Endodermal cell (in vitro differentiated cells): ENCODE data around the gene ERAL1. TPM values are rescaled to one million over a fixed set of nuclear protein-coding genes. Genes with fewer than 3 reads are reported as not detected.

Experiments used
- DNase-seq: peaks from one replicate; pipeline ENCODE4 v3.0.0-alpha.2; 2017
- H3K27ac ChIP-seq: 2 replicates; pipeline ENCODE4 v1.5.1; 2013; ENCODE audit warnings: mild to moderate bottlenecking, low read depth, low read length, moderate library complexity
- H3K27me3 ChIP-seq: 2 replicates; pipeline ENCODE4 v1.6.1; 2013; ENCODE audit warnings: mild to moderate bottlenecking, low read length, moderate library complexity; ENCODE audit not compliant: insufficient read depth, control insufficient read depth, poor library complexity, severe bottlenecking
- H3K36me3 ChIP-seq: 2 replicates; pipeline ENCODE4 v1.7.0; 2013; ENCODE audit warnings: mild to moderate bottlenecking, low read length, moderate library complexity; ENCODE audit not compliant: control insufficient read depth, insufficient read depth
- H3K4me1 ChIP-seq: one replicate; pipeline ENCODE4 v1.7.0; 2013; ENCODE audit warnings: low read length; ENCODE audit not compliant: control insufficient read depth, insufficient read depth
- H3K4me3 ChIP-seq: 2 replicates; pipeline ENCODE4 v1.5.1; 2013; ENCODE audit warnings: mild to moderate bottlenecking, low read length, moderate library complexity
- H3K9ac ChIP-seq: 2 replicates; pipeline ENCODE4 v1.6.1; 2013; ENCODE audit warnings: mild to moderate bottlenecking, low read length, moderate library complexity; ENCODE audit not compliant: poor library complexity, severe bottlenecking; ENCODE audit errors: extremely low read depth
- H3K9me3 ChIP-seq: 2 replicates; pipeline ENCODE4 v1.6.1; 2013; ENCODE audit warnings: mild to moderate bottlenecking, low read length, moderate library complexity; ENCODE audit not compliant: control insufficient read depth
- H3K27ac Mint-ChIP-seq: 2 replicates; pipeline ENCODE4 v1.8.0; 2020; ENCODE audit warnings: mixed read lengths
- H3K27me3 Mint-ChIP-seq: 2 replicates; pipeline ENCODE4 v1.8.0; 2021; ENCODE audit warnings: mild to moderate bottlenecking, mixed read lengths; ENCODE audit not compliant: insufficient read depth
- H3K36me3 Mint-ChIP-seq: 2 replicates; pipeline ENCODE4 v1.8.0; 2020; ENCODE audit warnings: low read depth, mixed read lengths
- H3K4me1 Mint-ChIP-seq: 2 replicates; pipeline ENCODE4 v1.8.0; 2020; ENCODE audit warnings: mixed read lengths
- H3K4me3 Mint-ChIP-seq: 2 replicates; pipeline ENCODE4 v1.8.0; 2020; ENCODE audit warnings: mild to moderate bottlenecking, moderate library complexity, mixed read lengths
- H3K9me3 Mint-ChIP-seq: 2 replicates; pipeline ENCODE4 v1.8.0; 2020; ENCODE audit warnings: mild to moderate bottlenecking, mixed read lengths
- CTCF ChIP-seq: fragments of 200-600 bp; sonication (generic); conservative IDR thresholded peaks from 2 replicates; pipeline ENCODE4 v1.5.0; 2021; ENCODE audit warnings: antibody characterized with exemption, mild to moderate bottlenecking
- WGBS, 2 experiments: methylation state at CpG; one replicate each; pipeline versions ENCODE4 v1.1.5 to v1.1.7; 2013; ENCODE audit warnings: missing lambda C conversion rate in 2 of 2, mixed read lengths in 1 of 2; ENCODE audit not compliant: insufficient coverage in 1 of 2, insufficient read length in 1 of 2; 5-methylcytosine and 5-hydroxymethylcytosine counted together
- total RNA-seq, 2 donors: library from RNA; stranded (reverse); fragmentation: NEBNext Ultra II Directional in 1 of 2; extraction: Animal tissue kit (Norgen Biotek cat#: 25700) in 1 of 2; gene quantifications; 2 replicates in 1 of 2; 3 replicates in 1 of 2; pipeline ENCODE4 v1.2.1, GENCODE V29; 2021

ERAL1 gene
- total RNA-seq, 2 donors from 2014 or later, result 54.2 to 60.9 TPM

- no peaks in the 10 kb centered on the region for H3K27me3 ChIP-seq
- peak overlapping the region; percentile 98 for H3K4me3 ChIP-seq
- peaks cover 6% of the 10 kb centered on the region for H3K36me3 Mint-ChIP-seq
- peak overlapping the region; percentile 90 for H3K27ac Mint-ChIP-seq
- H3K9ac ChIP-seq, result peak overlapping the region; percentile 79
- H3K4me3 Mint-ChIP-seq, result peak overlapping the region; percentile 84
- DNase-seq, result peak; percentile 71
- no peaks in the 10 kb centered on the region for H3K9me3 Mint-ChIP-seq
- 3 to 4% methylated on average over 3 to 6 of the region's 6 CpGs for WGBS, 2 experiments
- peaks cover 32% of the 10 kb centered on the region for H3K4me1 Mint-ChIP-seq
- peak overlapping the region; percentile 98 for H3K27ac ChIP-seq
- no peaks in the 10 kb centered on the region for H3K36me3 ChIP-seq
- H3K27me3 Mint-ChIP-seq, result no peaks in the 10 kb centered on the region
- peaks cover 4% of the 10 kb centered on the region for H3K4me1 ChIP-seq
- no peaks in the 10 kb centered on the region for H3K9me3 ChIP-seq
- TF ChIP-seq CTCF, result no peak
Measured at GRCh38 chr17:28811651-28812090, 43.1 kb upstream of the ERAL1 start.

GRCh38 chr17:28812091-28812747, 42.6 kb upstream of the ERAL1 start:
- no peaks in the 10 kb centered on the region for H3K27me3 Mint-ChIP-seq
- whole genome bisulfite sequencing, 2 experiments, result 0% methylated on average over 9 to 45 of the region's 47 CpGs

GRCh38 chr17:28812748-28813377, 42.0 kb upstream of the ERAL1 start:
- H3K9ac ChIP-seq, result peak overlapping the region; percentile 93
- H3K27ac ChIP-seq, result peak overlapping the region; percentile 98
- H3K9me3 Mint-ChIP-seq, result no peaks in the 10 kb centered on the region
- WGBS, 2 experiments, result 0% methylated on average over 1 to 4 of the region's 10 CpGs
- H3K27me3 ChIP-seq, result no peaks in the 10 kb centered on the region
- H3K4me1 Mint-ChIP-seq, result peaks cover 28% of the 10 kb centered on the region
- peak overlapping the region; percentile 92 for H3K27ac Mint-ChIP-seq
- H3K27me3 Mint-ChIP-seq, result no peaks in the 10 kb centered on the region
- no peaks in the 10 kb centered on the region for H3K36me3 ChIP-seq
- peak overlapping the region; percentile 98 for H3K4me3 ChIP-seq
- H3K9me3 ChIP-seq, result no peaks in the 10 kb centered on the region
- no peak for DNase-seq
- H3K36me3 Mint-ChIP-seq, result peaks cover under 1% of the 10 kb centered on the region
- TF ChIP-seq CTCF, result no peak
- H3K4me3 Mint-ChIP-seq, result peak overlapping the region; percentile 84
- H3K4me1 ChIP-seq, result peaks cover 3% of the 10 kb centered on the region

More at GRCh38 chr17:28812091-28812747, 42.6 kb upstream of the ERAL1 start:
- H3K36me3 ChIP-seq, result no peaks in the 10 kb centered on the region
- no peak for TF ChIP-seq CTCF
- Mint-ChIP-seq H3K27ac (peak overlapping the region; percentile 92), H3K36me3 (peaks cover 3% of the 10 kb centered on the region), H3K4me1 (peaks cover 32% of the 10 kb centered on the region), H3K4me3 (peak overlapping the region; percentile 84), H3K9me3 (no peaks in the 10 kb centered on the region)
- no peaks in the 10 kb centered on the region for H3K27me3 ChIP-seq
- H3K4me3 ChIP-seq, result peak overlapping the region; percentile 98
- DNase-seq, result peak; percentile 100
- H3K27ac ChIP-seq, result peak overlapping the region; percentile 98
- H3K4me1 ChIP-seq, result peaks cover 4% of the 10 kb centered on the region
- H3K9ac ChIP-seq, result peak overlapping the region; percentile 93
- no peaks in the 10 kb centered on the region for H3K9me3 ChIP-seq
